ENCODE results near the gene KLHL6.

The KLHL6 gene

DNA sequence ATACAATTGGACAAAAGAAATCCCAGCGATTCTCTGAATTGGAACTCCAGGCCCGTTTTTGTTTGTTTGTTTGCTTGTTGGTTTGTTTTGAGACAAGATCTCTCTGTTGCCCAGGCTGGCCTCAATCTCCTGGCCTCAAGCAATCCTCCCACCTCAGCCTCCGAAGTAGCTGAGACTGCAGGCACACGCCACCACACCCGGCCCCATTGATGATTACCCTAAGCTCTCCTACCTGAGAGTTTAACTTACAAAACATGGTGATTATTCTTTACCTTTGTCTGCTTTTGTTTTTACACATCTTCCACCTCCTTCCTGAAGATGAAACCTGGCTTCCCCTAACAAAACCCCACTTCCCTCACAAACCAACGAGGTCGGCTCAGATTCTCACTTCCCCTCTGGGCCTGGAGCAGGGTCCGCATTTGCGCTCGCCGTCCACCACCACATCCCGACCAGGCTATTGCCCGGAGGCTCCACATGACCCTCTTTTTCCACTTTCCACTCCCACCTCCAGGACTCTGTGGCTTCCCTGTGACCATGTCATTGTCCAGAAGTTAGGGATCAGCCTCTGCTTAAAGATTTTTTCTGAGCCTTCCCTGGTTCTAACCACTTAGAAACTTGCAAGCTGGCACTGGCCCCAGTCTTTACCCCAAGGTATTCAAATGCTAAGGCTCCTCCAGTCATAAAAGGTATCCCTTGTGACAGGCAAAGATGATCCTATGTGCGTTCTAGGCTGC is 14.8 kb downstream of the KLHL6 start:
- Histone ChIP-seq H3K9me3 (no peaks in the 10 kb centered on the region), H3K4me1 (peaks cover 5% of the 10 kb centered on the region), H3K4me3 (ENCODE audit: low read depth, low read length) (no peak overlapping the region), H3K27me3 (no peaks in the 10 kb centered on the region), H3K36me3 (no peaks in the 10 kb centered on the region)
- no peak for DNase-seq
- TF ChIP-seq, protein P1, sequence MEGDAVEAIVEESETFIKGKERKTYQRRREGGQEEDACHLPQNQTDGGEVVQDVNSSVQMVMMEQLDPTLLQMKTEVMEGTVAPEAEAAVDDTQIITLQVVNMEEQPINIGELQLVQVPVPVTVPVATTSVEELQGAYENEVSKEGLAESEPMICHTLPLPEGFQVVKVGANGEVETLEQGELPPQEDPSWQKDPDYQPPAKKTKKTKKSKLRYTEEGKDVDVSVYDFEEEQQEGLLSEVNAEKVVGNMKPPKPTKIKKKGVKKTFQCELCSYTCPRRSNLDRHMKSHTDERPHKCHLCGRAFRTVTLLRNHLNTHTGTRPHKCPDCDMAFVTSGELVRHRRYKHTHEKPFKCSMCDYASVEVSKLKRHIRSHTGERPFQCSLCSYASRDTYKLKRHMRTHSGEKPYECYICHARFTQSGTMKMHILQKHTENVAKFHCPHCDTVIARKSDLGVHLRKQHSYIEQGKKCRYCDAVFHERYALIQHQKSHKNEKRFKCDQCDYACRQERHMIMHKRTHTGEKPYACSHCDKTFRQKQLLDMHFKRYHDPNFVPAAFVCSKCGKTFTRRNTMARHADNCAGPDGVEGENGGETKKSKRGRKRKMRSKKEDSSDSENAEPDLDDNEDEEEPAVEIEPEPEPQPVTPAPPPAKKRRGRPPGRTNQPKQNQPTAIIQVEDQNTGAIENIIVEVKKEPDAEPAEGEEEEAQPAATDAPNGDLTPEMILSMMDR (IDR thresholded peaks at IDR 0.05; ENCODE audit: low read depth, low read length), result no peak

DNA sequence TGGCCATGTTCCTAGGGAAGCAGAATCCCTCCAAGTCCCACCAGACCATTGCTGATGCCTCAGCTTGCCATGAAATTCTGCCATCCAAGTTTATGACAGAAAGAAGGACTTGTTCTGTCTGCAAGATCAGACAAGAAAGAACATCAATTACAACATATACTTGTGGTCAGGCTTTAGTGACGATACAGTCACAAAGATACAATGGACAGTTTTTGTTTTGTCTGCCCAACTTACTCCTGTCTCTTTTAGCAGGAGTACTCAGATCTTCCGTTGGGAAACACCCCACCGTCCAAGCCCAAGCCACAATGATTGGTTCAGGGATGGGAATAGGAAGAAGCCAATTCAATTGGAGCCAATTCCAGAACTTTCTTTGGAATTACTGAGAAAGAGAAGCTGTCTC is 15.7 kb downstream of the KLHL6 start:
- TF ChIP-seq, protein P1 (IDR thresholded peaks at IDR 0.05; ENCODE audit: low read depth, low read length), result no peak
- no peak overlapping the region for H3K4me3 ChIP-seq (ENCODE audit: low read depth, low read length)
- H3K4me1 ChIP-seq, result peaks cover 5% of the 10 kb centered on the region

DNA sequence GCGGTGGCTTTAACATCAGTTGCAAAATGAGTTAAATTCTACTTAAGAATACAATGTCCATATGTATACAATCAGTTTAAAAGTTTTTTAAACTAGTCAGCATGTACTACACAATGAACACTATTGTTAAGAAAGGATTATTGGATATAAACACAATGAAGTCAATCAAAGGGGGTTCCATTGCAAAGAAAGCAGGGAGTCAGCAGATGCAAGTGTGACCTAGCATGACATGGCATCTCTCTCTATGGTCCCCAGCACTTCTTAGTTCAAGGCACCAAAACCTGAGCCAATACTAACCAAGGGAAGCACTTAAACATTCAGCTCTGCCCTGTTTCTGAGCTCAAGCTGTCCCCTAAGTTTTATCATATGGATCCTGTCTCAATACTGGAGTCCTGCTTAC is 17.0 kb downstream of the KLHL6 start:
- H3K4me1 ChIP-seq, result peaks cover 5% of the 10 kb centered on the region
- no peaks in the 10 kb centered on the region for H3K9me3 ChIP-seq
- H3K36me3 ChIP-seq, result no peaks in the 10 kb centered on the region
- TF ChIP-seq, protein P1 (IDR thresholded peaks at IDR 0.05; ENCODE audit: low read depth, low read length), result no peak
- H3K4me3 ChIP-seq (ENCODE audit: low read depth, low read length), result no peak overlapping the region
- no peaks in the 10 kb centered on the region for H3K27me3 ChIP-seq
- DNase-seq, result no peak

More for the DNA sequence above, 15.7 kb downstream of the KLHL6 start:
- no peaks in the 10 kb centered on the region for H3K36me3 ChIP-seq
- no peak for DNase-seq
- no peaks in the 10 kb centered on the region for H3K27me3 ChIP-seq
- no peaks in the 10 kb centered on the region for H3K9me3 ChIP-seq

DNA sequence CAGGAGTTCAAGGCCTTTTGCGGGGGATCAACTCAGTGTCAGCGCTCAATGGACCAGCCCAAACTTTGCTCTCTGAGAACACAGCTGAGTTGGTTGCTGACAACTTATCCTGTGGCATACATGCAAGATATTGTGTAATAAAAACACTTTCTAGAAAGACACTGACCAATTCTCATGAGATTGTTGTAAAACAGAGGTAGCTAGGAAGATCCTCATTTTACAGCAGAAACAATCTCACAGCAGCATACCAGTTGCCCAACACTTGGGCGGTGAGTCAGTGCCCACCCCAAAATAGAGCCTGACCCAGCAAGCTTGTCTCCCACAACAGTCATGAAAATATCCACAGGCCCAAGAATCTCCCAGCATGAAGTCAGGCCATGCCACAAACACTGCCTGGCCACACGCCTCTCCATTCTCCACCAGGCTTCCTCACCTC is 18.2 kb downstream of the KLHL6 start:
- no peaks in the 10 kb centered on the region for H3K36me3 ChIP-seq
- peaks cover 2% of the 10 kb centered on the region for H3K4me1 ChIP-seq
- DNase-seq, result no peak

DNA sequence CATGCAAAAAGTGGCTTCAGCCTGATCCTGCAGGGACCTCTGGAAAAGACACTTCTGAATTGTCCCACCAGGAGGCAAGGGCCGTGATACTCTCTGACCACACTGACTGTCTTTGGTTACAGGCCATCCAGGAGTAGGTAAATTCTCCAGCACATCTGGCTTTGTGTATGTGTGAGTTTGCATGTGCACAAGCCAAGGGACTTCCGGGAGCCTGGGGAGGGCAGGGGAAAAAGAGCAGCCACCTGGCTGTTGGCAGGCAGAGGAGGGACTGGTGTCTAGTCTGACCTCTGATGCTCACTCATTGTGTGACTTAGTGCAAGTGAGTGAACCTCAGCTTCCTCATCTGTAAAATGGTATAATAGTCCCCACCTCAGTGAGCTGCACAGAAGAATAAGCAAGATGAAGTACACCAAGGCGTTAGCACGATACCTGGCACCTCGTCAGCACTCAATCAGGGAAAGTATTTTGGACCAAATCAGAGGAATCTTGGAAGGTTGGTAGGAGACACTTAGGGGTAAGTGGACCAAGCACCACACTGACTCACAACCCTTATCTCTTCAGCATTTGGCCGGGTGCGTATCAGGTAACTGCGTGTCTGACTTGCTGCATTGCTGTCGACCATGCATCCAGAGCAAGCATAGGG is 19.1 kb downstream of the KLHL6 start:
- Histone ChIP-seq H3K9me3 (no peaks in the 10 kb centered on the region), H3K4me1 (peaks cover 2% of the 10 kb centered on the region), H3K27me3 (no peaks in the 10 kb centered on the region), H3K36me3 (no peaks in the 10 kb centered on the region), H3K4me3 (ENCODE audit: low read depth, low read length) (no peak overlapping the region)
- TF ChIP-seq, protein P1 (IDR thresholded peaks at IDR 0.05; ENCODE audit: low read depth, low read length), result no peak
- no peak for DNase-seq

More for the DNA sequence above, 18.2 kb downstream of the KLHL6 start:
- TF ChIP-seq, protein P1 (IDR thresholded peaks at IDR 0.05; ENCODE audit: low read depth, low read length), result no peak
- no peaks in the 10 kb centered on the region for H3K9me3 ChIP-seq
- H3K27me3 ChIP-seq, result no peaks in the 10 kb centered on the region
- H3K4me3 ChIP-seq (ENCODE audit: low read depth, low read length), result no peak overlapping the region

DNA sequence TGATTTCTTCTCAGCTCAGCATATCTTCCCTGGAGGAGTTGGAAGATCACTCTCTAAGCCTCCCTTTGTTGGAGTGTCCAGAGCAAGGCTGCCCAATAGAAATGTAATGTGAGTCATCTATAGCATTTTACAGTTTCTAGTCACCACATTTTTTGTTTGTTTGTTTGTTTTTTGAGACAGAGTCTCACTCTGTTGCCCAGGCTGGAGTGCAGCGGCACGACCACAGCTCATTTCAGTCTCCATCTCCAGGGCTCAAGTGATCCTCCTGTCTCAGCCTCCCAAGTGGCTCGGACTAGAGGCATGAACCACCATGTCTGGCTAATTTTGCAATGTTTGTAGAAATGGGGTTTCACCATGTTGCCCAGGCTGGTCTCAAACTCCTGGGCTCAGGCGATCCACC is 21.3 kb downstream of the KLHL6 start:
- H3K36me3 ChIP-seq, result no peaks in the 10 kb centered on the region
- no peaks in the 10 kb centered on the region for H3K4me1 ChIP-seq
- no peak for DNase-seq
- TF ChIP-seq, protein P1 (IDR thresholded peaks at IDR 0.05; ENCODE audit: low read depth, low read length), result no peak
- H3K27me3 ChIP-seq, result no peaks in the 10 kb centered on the region
- H3K9me3 ChIP-seq, result no peaks in the 10 kb centered on the region
- no peak overlapping the region for H3K4me3 ChIP-seq (ENCODE audit: low read depth, low read length)
